Non-pigmented ciliary epithelial cell (primary cell): Measurements from ENCODE around the gene KIF7.
"Not testable (repeated sequence)": the region's sequence is repeated elsewhere in the genome, so short reads cannot be mapped to it uniquely, and the experiment has no call there.

Source experiments
- DNase-seq: peaks from one replicate; pipeline ENCODE4 v3.0.0-alpha.2; 2010; ENCODE audit warnings: low read depth

Gene KIF7

GRCh38 chr15:89654847-89655805 lies at the start of gene KIF7:
Gene KIF7 (minus strand): TSS chr15:89655467. CDS start chr15:89652930, 2,537 bp downstream.
- no peak for DNase-seq

GRCh38 chr15:89704411-89704810 lies 49.1 kb upstream of the KIF7 start:
- no peak for DNase-seq

GRCh38 chr15:89695198-89695597 lies 39.9 kb upstream of the KIF7 start:
- no peak for DNase-seq

- DNase-seq: no peak
These were observed 38.4 kb upstream of the KIF7 start for GRCh38 chr15:89693696-89694095.

GRCh38 chr15:89693091-89693490 lies 37.8 kb upstream of the KIF7 start:
- DNase-seq: no peak

- no peak for DNase-seq
These were observed 35.3 kb upstream of the KIF7 start, which contains the start of the genes PEX11A and WDR93 for GRCh38 chr15:89690276-89691218. Gene PEX11A (minus strand): TSS chr15:89690754. CDS start chr15:89690632, 122 bp downstream. Gene WDR93 (plus strand): TSS chr15:89690811. CDS start chr15:89701747, 10,936 bp downstream.

- not testable (repeated sequence) for DNase-seq
These were observed 34.6 kb upstream of the KIF7 start for GRCh38 chr15:89689930-89690275.

GRCh38 chr15:89686522-89686921 lies 31.3 kb upstream of the KIF7 start:
- no peak for DNase-seq

GRCh38 chr15:89685995-89686394 lies 30.7 kb upstream of the KIF7 start:
- DNase-seq: no peak

GRCh38 chr15:89681146-89681545 lies 25.9 kb upstream of the KIF7 start:
- DNase-seq: no peak

GRCh38 chr15:89680282-89680873 lies 25.1 kb upstream of the KIF7 start:
- DNase-seq: no peak

- no peak for DNase-seq
These were observed 23.9 kb upstream of the KIF7 start, which contains the start of gene PLIN1 for GRCh38 chr15:89679212-89679611. Gene PLIN1 (minus strand): TSS chr15:89679367. CDS start chr15:89677489, 1,878 bp downstream.

- DNase-seq: no peak
These were observed 22.1 kb upstream of the KIF7 start for GRCh38 chr15:89677381-89677780.

GRCh38 chr15:89675606-89676005 lies 20.3 kb upstream of the KIF7 start:
- DNase-seq: no peak

- DNase-seq: no peak
These were observed 19.3 kb upstream of the KIF7 start for GRCh38 chr15:89674526-89674925.

GRCh38 chr15:89673165-89673512 lies 17.9 kb upstream of the KIF7 start:
- no peak for DNase-seq

- DNase-seq: no peak
These were observed 17.2 kb upstream of the KIF7 start for GRCh38 chr15:89672221-89673164.

GRCh38 chr15:89671687-89672086 lies 16.4 kb upstream of the KIF7 start:
- DNase-seq: no peak

GRCh38 chr15:89670971-89671560 lies 15.8 kb upstream of the KIF7 start:
- DNase-seq: no peak

- DNase-seq: no peak
These were observed 14.7 kb upstream of the KIF7 start for GRCh38 chr15:89669941-89670340.
